ENCODE results near the gene RPAP2. TPM values are rescaled to one million over a fixed set of nuclear protein-coding genes. Genes with fewer than 3 reads are reported as not detected.

The RPAP2 gene
- total and polyA plus RNA-seq, 10 of the 15 experiments (the other 5 are each of a cell fraction or from before 2014, with no cell fraction given) = 11.4 to 39.5 (median 21.7) TPM

DNA sequence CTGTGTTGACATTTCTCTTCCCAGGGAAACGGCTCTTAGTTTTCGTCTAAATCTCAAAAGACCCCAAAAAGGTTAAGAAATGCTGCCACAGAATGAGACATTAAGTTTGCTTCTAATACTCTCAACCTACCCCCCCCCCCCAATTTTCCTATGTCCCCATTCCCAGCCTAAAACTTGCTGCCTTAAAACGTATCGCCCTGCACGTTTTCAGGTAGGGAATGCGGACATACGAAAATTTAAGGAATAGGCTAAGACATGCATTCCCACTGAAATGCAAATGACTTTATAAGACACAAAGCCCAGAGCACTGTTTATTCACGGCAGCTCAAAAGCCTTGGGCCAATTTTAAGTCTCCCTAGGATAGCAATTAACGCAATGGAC lies 142.4 kb downstream of the RPAP2 start:
- Histone ChIP-seq H3K9me3 (replicated peaks; ENCODE audit: control insufficient read depth, insufficient read depth, low read length) (no peaks in the 10 kb centered on the region), H4K20me1 (ENCODE audit: control insufficient read depth, insufficient read depth) (no peaks in the 10 kb centered on the region), H3K4me1 (ENCODE audit: control insufficient read depth, insufficient read depth, low read length) (no peaks in the 10 kb centered on the region), H3K4me2 (ENCODE audit: control insufficient read depth, insufficient read depth) (no peak overlapping the region), H3K79me2 (ENCODE audit: control insufficient read depth, insufficient read depth, low read length) (no peaks in the 10 kb centered on the region), H3K4me3 (no peak overlapping the region), H3K9ac (ENCODE audit: control insufficient read depth, insufficient read depth, low read length) (no peak overlapping the region), H3K27me3 (replicated peaks in 1 of 2; ENCODE audit: control insufficient read depth in 2 of 2, insufficient read depth in 2 of 2, low read length in 1 of 2) (no peaks in the 10 kb centered on the region), H3K27ac (ENCODE audit: control insufficient read depth, insufficient read depth) (no peak overlapping the region), H2AFZ (ENCODE audit: control insufficient read depth, low read depth, low read length) (no peak overlapping the region), H3K36me3 (ENCODE audit: control insufficient read depth in 2 of 2, insufficient read depth in 2 of 2, low read length in 1 of 2) (no peaks in the 10 kb centered on the region)
- ATAC-seq (no peak), DNase-seq (ENCODE audit: low read depth, low spot score) (no peak), FAIRE-seq (no peak)
- POLR2A ChIA-PET = no interaction called here
- TF ChIP-seq MLLT1 (IDR thresholded peaks at IDR 0.05) (no peak), ATF7 (IDR thresholded peaks at IDR 0.05; ENCODE audit: low read depth) (no peak), EZH2 (IDR thresholded peaks at IDR 0.05; ENCODE audit: borderline replicate concordance, control insufficient read depth, low read depth, low read length) (no peak), MYB (IDR thresholded peaks at IDR 0.05; ENCODE audit: borderline replicate concordance, low read depth, low read length) (no peak), NFYB (IDR thresholded peaks at IDR 0.05; ENCODE audit: insufficient read depth, low read depth, low read length) (no peak), PKNOX1 (IDR thresholded peaks at IDR 0.05) (no peak), PML (IDR thresholded peaks at IDR 0.05; ENCODE audit: low read length) (no peak), CHD2 (IDR thresholded peaks at IDR 0.05; ENCODE audit: borderline replicate concordance, low read depth, low read length) (no peak), POLR2AphosphoS5 (IDR thresholded peaks at IDR 0.05; ENCODE audit: low read length) (no peak), ZBED1 (IDR thresholded peaks at IDR 0.05; ENCODE audit: borderline replicate concordance) (no peak)
- SMC1A ChIA-PET (ENCODE audit: uncharacterized antibody, unreplicated experiment) = no interaction called here
- WGBS (ENCODE audit: insufficient coverage, insufficient replicate concordance, low lambda C conversion rate, missing lambda C conversion rate) = 85% methylated on average over 9 of the region's 9 CpGs
- CTCF ChIA-PET = no interaction called here
- in situ Hi-C loops (cut with MboI) = no loop called here
- no TSS peak for BruUV-seq (replicated peaks)
- RAD21 ChIA-PET (ENCODE audit: unreplicated experiment) = no interaction called here
- intact Hi-C loops (cut with micrococcal nuclease; ENCODE audit: unreplicated experiment) = no loop called here
